Stimulated activated CD8-positive, alpha-beta memory T cell treated with anti-CD3 and anti-CD28 coated beads, Interleukin-15, amount 100 ng/mL, for 48 hours (primary cell): Measurements from ENCODE around the gene CD276.

Experiments
- DNase-seq, 2 donors: peaks; one replicate each; pipeline ENCODE4 v3.0.0-alpha.2; 2020; ENCODE audit warnings: low read depth in 2 of 2

Gene CD276

DNA sequence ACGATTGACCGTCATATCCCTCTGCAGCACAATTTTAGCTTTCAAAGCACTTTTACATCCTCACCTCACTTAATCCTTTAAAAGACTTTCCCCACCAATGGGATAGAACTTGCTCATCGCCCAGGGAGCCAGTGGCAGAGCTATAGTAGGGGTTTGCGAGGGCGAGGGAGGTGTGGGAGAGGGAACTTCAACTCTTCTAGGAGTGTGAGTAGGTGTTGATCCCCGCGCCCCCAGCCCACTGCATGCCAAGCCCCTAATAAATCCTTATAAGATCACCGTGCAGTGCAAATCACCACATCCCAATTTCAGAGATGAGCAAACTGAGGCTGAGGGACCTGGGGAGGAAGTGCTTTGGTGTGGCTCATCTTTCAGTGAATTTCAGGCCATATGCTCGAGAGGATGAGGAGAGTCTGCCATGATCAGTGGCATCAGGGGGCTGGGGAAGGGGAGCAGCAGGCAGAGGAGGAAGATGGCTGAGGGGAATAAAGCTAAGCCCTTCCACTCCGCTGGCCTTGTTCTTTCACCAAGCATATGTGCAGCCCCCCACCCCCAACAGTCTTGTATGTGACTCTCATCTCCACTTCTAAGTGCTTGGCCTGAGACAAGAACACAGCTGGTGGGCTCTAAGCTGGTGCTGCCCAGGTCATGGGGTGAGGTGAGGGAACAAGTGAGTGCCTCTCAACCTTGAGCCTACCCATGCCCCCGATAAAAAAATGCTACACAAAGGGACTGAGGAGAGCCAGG lies 63.8 kb downstream of the CD276 start:
- no peak for DNase-seq

DNA sequence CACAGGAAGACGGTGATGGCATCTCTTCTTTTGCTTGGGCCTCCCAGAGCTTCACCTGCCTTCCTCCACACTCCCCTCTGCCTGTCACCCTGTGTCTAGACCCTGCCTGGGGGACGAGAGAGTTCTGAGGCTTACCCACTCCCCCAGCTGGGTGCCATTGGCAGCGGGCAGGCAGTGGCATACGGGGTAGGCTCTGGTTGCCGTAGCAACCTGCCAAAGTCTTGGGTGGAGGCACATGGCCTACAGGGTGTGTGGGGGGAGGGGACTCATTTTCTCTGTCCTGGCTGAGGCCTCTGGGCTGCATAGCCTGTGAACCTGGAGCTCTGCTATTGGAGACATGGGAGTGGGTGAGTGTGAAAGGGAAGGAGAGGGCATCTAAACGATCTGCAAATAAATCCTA lies 64.5 kb downstream of the CD276 start:
- DNase-seq = no peak

- no peak for DNase-seq
These were observed 65.3 kb downstream of the CD276 start for GRCh38 chr15:73749533-73749932.

DNA sequence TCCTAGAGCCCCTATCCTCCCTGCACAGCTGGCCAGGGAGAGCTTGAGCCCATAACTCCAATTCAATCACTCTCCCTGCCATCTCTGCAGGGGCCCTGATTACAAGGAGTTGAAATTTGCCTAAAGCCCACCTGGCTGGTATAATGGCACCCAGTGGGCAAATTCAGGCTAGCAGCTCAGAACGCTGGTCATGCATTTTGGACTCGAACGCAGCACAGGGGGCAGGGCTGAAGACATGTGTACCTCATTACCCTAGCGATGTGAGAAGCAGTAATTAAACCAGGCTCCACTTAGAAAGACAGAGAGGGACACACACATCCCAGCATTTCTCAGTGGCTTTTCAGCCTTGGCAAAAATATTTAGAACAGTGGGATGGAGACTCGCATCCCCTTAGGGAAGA lies 65.8 kb downstream of the CD276 start:
- no peak for DNase-seq

- DNase-seq = no peak
These were observed 66.3 kb downstream of the CD276 start for GRCh38 chr15:73750438-73750837.

- DNase-seq = no peak
These were observed 66.8 kb downstream of the CD276 start for GRCh38 chr15:73750951-73751350.

DNA sequence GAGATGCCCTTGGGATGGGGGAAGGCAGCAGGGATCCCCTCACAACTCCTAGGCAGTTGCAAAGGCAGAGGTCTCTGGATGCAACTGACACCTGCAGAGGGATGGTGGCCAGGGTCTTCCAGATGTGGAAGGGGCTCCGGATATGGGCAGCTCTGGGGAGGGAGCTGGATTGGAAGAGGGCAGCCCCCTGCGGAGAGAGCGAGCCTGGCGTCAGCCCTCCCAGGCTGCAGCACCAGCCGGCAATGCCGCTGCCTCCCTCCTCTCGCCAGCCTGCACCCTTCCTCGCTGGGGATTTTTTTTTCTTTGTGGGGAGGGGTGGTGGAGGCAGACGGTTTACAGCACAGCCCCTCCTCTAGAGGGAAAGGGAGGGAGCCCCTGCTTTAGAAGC lies 67.3 kb downstream of the CD276 start:
- no peak for DNase-seq

GRCh38 chr15:73751899-73752805 lies 68.0 kb downstream of the CD276 start:
- DNase-seq = no peak

GRCh38 chr15:73752806-73753193 lies 68.6 kb downstream of the CD276 start:
- no peak for DNase-seq

- no peak for DNase-seq
These were observed 69.3 kb downstream of the CD276 start, which contains the start of gene INSYN1 for GRCh38 chr15:73753250-73754130. Gene INSYN1 (minus strand): TSS chr15:73753351. CDS start chr15:73751130, 2,221 bp downstream.

GRCh38 chr15:73754461-73754860 lies 70.3 kb downstream of the CD276 start:
- DNase-seq = no peak

DNA sequence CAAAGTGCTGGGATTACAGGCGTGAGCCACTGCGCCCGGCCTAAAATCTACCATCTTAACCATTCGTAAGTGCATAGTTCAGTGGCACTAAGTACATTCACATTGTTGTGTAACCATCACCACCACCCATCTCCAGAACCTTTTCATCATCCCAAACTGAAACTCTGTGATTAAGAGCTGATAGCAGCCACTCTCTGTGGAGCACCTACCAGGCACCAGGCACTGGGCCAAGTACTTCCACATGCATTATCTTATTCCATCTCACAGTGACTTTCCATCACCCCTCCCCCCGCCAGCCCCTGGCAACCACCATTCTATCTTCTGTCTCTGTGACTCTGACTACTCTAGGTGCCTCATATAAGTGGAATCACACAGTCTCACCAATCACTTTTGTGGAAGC lies 71.3 kb downstream of the CD276 start:
- no peak for DNase-seq

- DNase-seq = no peak
These were observed 71.8 kb downstream of the CD276 start for GRCh38 chr15:73755946-73756345.

GRCh38 chr15:73756390-73756789 lies 72.2 kb downstream of the CD276 start:
- DNase-seq = no peak

GRCh38 chr15:73756947-73757513 lies 72.8 kb downstream of the CD276 start:
- no peak for DNase-seq

- no peak for DNase-seq
These were observed 73.4 kb downstream of the CD276 start for GRCh38 chr15:73757571-73757970.

DNA sequence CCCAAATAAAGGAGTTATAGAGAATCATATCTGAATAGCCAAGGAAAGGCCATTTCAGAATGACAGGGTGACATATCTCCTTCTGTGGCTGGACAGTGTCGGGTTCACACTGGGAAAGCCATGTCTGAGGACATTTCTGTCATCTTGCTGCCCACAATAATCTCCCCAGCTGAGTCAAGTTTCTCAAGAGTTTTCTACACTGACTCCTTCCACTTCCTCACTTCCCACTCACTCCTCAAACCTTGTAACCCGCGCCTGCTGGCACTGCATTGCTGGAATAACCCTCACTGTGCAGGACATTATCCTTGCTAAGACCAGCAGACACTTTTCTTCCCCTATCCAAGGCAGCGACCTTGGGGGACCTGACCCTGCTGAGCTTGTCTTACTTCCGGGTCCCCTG lies 74.3 kb downstream of the CD276 start:
- DNase-seq = no peak

GRCh38 chr15:73760330-73761329 lies 76.4 kb downstream of the CD276 start:
- DNase-seq = no peak

DNA sequence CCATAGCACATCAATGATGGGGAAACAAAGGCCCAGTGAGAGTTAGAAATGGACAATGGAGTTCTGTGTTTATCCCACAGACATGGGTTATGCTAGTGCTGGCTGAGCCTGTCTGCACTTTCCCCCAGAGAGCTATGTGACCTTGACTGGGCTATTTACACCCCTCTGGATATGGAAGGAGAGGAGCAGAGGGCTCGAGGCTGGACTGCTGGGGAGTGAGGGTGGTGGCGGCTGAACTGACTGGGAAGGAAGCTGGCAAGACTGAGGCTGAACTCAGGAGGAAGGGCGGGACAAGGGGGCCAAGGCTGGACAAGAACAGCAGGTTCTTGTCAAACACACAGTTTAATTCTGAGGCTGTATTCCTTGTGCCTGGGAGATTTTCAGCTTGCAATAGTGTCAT lies 79.7 kb downstream of the CD276 start:
- DNase-seq = no peak
